GM18499 (cell line): ENCODE results near the gene SKIDA1.
A peak's percentile ranks its signal among the peaks of the same experiment; 100 is the strongest.

Source experiments
- ATAC-seq: cut with Tn5 transposase; IDR thresholded peaks from one replicate; pipeline ENCODE4 v1.9.1; 2021; ENCODE audit warnings: moderate number of reproducible peaks; ENCODE audit not compliant: insufficient read depth, unreplicated experiment

The SKIDA1 gene

DNA sequence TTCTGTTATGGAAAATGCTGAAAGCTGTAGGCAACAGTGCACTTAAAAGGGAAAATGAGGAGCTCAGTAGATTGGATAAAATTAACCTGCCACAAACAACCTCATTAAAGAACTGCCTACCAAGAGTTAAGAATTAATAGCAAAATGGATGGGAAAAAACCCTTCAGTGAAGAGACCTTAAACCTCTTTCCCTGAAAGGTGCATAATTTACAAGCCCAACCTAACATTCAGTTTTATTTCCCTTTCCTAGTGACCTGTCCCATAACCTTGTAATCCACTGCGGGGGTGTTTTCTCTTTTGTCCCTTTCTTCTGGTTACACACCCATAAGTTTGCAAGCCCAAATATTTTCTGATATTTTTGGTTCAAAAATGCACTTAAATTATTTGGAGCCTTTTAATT is 21.9 kb downstream of the SKIDA1 start:
- no peak for ATAC-seq

DNA sequence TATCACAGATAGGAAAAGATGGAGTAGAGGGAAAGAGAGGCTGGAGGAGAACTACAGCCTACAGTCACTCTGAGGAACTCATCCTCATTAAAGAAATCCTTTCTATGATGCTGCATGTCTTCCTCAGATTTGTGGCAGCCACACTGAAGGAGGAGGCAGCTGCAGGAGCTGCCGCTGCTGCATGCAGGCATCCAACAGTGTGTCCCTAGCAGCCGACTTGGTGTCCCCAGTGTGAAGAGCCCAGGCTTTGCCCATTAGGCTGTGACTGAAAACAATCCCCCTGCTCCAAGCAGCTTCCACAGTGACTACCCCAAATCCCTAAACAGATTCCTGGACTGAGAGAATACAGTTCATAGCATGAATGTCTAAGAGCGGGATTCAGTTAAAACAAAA is 23.1 kb downstream of the SKIDA1 start:
- no peak for ATAC-seq

DNA sequence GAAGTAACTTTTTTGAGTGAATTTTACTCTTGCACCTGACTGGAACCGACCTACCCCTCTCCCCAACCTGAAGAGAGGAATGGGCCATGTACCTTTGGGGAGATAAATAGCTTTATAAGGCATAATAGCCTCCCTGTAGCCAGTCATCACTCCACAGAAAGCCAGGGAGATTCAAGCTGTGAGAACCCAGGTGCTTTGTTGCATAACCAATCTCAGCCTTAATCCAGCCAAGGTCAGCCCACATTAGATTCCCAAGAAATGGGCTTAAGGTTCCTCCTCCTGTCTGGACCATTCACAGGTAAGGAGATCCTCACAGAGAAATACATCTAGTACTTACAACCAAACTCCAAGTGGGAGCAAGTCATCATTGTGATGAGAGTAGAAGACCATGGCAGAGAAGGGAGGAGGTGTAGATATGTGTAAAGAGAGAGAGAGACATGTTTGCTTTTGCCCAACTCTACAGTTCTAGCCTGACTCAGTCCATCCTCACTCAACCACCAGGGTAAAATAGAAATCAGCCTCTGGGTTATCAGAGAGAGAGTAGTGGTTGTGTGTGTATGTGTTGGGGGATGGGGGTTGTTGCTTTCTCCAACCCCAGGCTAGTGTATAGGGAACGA is 23.6 kb downstream of the SKIDA1 start:
- ATAC-seq, result no peak

DNA sequence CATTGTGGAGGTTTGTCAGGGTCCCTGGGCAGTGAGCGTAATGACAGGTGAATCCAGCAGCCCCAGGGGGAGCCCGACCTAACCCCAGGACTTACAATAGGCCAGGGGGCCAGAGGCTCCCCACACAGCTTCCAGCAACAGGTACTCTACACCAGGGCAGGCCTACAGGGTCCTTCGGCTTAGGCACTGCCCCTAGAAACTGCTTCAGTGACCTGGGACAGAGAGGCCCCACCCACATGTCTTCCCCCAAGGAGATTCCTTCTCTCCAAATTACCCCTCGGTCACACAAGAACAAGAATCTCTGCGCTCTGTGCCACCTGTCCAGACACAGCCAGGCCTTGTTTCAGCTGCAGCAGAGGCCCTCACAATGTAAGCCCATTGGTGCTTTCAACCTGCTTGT is 24.4 kb downstream of the SKIDA1 start:
- ATAC-seq, result no peak

DNA sequence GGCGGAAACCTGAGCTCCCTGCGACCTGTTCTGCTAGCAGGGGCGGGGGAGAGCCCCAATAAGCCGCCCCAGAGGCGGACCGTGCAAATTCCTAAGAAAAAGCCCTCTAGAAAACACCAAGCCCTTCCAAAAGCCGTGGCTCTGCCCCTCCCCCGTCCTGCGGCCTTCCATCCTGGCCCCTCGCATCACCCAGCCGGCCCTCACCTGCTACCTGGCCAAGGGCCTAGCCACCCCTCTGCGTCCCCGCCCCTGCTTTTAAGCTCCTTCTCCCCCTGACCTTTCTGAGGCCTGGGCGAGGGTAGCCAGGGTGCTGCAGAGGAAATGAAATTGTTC is 24.9 kb downstream of the SKIDA1 start:
- ATAC-seq, result no peak

DNA sequence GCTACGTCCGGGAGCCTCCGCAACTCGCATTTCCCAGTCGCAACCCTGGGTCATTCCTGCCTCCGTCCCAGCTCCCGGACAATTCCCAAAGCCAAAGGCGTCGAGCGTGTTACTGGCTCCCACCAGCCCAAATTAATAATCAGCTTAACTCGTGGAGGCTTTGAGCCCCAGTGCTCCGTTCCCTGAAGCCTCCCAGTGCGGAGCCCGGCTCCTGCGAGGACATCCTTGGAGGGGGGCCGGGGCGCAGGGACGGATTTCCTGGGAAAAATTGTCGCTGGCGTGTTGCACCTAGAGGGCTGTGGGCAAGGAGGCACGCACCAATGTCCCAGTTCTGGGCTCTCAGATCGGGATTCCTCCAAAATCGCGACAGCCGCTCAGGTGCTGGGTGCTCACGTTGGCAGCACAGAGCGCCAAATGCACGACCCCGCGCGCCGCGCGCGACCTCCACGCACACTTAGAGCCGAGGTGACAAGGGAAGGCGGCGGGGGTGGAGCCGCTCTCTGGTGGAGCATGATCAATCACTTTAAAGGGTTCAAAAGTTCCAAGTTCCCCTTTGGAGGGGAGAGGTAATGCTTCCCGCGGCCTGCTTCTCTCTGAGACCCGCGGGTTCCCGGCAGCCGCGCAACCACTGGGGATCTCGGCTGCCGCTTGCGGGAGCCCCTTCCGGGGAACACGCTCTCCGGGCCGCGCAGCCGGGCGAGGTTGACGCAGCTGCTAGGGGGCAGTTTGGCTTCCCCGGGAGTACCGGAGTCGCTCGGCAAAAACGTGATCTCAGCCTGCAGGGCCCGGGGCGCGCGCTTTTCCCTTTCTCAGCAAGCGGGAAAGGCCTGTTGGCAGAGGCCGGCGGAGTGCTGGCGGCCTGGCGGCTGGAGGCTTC is 25.5 kb downstream of the SKIDA1 start:
- no peak for ATAC-seq

DNA sequence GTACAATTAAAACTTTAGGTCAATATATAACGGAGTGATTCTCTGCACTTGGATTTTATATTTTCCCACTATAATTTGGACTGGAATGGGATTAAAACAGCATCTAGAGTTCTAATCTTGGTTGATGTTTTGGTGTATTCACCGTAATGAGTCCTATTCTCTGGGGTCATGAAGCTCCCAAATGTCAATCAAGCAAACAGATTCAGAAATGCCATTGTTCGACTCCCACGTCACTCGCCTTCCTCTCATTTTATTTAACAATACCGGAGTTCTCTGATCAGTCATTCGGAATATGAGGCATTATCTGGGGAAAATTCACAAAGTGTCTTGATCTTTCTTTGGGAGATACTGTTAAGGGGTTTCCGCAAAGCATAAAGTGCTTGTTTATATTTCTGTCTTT is 26.5 kb downstream of the SKIDA1 start:
- no peak for ATAC-seq

DNA sequence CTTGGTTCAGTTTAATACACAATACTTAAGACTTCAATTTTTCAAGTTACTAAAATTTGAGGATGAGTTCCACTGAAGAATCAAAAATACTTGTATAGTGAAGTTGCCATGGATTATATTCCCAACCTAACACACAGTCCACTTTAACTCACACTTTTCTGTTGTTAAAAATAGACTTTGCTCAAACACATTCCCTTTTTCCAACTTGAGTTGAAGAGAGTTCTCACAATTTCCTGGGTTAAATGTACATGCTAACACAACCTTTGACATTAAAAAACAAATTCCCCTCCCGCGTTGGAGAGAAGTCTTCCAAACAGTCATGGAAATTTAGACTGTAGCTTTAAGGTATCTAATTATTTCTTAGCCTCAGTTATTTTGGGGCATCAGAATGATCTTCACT is 27.1 kb downstream of the SKIDA1 start:
- ATAC-seq, result no peak

DNA sequence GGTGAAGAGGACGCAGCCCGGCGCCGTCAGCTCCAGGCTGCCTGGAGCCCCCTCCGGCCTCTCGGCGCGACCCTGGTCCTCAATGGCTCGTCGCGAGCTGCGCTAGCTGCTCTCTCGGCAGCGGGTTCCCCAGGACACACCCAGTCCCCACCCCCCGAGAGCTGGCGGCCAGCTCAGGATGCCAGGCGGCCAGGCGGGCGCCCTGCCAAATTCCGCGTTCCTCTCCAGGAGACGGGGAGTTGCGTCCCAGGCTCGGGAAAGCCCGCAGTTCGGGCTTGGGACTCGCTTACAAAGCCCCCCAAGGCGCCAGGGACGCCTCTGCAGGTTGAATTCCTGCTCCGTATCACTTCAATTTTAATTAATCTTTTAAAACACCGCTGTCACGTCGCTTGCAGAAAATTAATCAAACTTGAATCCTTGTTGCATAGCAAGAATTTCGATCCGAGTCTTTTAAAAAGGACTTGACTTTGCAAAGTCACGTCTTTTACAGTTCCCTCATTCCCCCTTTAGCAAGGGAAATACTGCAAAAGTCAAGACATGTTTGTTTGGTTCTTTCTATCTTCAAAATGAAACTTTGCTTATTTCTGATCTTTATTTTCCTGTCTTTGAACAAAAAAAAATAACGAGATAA is 28.2 kb downstream of the SKIDA1 start:
- no peak for ATAC-seq

DNA sequence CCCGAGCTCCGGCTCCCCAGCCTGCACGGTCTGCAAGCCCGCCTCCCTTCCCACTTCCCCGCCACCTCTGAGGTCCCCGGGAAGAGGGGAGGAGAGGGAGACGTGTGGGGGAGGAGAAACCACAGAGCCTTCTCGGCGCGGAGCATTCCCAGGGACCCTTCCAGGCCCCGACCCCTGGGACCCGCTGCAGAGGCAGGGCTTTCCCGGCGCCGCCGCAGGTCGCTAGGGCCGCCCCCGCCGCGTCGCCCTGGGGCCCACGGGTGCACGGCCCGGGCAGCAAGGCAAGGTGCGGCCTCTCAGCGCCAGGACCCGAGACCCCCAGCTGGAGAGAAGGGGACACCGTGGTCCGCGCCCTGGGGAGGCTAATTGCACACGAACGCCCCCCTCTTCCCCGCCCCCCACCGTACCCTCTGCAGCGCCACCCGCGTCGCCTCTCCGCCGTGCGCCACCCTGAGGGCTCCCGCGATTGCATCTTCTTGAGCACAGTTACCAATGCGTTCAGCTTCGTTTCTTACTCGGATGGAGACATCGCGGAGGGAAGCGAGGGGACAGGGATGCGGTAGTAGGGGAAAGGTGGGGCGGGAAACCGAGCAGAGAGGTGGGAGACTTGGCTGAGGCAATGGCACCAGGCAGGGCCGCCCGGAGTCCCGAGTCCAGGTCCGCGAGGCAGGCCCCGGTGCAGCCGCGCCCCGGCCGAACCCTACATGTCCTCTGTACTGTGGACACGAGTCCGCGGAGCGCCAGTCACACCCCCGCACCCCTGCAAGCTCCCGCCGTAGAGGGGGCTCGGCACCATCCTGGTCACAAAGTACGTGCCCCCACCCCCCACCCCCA is 28.9 kb downstream of the SKIDA1 start:
- no peak for ATAC-seq

DNA sequence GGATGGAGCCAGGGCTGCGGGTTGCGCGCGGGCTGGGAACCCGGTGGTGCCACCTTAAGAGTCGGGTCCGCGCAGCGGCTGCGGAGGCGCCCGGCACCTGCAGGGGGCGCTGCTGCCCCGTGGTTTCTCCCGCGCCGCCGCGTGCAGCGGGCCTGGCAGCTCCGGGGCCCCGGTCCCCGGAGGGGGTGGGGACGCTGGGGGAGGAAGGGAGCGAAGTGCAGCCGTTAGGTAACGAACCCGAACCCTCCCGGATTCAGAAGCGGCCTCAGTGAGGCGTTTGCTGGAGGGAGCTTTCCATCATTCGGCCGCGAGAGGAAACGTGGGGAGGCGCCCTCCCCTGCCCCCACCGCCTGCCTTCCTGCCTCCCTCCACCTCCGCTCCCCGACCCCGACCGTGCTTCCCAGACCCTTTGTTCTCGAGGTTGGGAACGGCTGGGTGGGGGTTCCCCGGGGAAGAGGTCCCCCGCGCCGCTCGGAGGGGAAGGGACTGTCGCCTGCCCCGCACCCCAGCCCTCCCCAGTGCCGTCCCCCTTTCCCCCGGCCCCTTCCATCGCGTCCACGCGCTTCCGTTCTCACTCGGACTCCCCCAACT is 29.6 kb downstream of the SKIDA1 start:
- peak; percentile 24 for ATAC-seq

DNA sequence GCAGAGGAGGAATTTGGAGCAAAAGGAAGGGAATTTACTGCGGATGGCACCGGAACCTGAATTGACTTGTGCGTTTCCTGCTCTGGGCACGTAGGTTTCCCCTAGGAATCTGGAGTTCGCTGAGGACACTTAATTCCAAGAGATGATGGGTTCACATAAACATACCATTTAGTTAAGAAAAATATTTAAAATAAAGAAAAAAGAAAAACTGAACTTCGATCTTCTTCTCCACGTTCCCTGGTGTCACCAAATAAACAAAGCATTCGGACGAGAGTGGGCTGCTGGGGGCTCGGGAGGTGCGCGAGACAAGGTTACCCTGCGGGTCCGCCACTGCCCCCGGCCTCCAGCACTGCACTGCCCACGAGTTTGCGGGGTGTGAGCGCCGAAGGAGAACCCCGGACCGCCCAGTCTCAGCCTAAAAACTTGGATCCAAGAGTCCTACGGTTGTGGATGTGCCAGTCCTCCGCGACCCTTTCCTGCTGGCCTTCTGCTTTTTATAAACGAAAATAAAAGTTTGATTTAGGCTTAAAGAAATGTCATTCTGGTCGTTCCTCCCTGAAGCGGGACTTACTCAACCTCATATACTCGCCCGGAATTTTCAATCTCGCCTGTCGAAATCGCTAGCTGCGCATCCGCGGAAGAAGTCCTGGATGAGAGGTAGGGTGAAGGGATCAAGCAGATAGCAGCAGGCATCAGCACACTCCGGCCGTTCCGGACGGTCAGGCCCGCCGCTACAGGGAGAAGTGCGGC is 30.3 kb downstream of the SKIDA1 start:
- ATAC-seq, result no peak

DNA sequence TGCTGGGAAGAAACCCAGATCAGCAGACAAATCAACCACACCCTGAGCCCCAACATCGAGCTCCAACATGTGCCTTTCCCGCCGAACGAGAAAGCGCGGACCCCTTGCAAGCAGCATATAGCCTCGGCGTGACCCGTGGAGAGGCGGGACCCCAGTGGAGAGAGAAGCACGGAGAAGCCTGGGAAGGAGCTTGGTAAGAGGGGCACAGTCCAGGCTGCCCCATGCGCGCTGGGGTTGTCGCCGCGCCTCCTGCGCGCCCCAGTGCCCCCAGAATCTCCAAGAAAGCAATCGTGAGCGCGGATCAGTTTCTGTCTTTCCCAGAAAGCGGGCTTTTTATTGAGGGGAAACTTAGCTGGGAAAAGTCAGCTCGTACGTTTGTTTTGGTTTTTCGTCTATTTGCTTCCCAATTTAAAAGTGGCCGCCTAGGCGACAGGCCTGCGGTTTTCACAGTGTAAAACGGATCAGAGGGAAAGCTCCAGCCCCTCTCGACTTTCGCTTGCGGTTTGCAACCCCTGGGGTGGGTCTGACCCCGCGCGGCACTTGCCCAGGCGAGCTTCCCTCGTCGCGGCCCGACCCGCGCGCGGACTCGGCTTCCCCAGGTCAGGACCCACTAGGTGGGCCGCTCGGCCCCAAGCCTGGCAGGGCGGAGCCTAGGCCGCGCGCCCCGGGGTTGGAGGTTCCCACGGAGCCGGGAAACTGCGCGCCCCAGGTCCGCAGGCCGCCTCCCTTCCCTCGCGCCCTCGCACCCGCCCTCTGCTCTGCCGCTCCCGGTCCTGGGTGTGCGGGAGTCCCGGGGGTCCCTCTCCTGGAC is 31.1 kb downstream of the SKIDA1 start:
- no peak for ATAC-seq

DNA sequence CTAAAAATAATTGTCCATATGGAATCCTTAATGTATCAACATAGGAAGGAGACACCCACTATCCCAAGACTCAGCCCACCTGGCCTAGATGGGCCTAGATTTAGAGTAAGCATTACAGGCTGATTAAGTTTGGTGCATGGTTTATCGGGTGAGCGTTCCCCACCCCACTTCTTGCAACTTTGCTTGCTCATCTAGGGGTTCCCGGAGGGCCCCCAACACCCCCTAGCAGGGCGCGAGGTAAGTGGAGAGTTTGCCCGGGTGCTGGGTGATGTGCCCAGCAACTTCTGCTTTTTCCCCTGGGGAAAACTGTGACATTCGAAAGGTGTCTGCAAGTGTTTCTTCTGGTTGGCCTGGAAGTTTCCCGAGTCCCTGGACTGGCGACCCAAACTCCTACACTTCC is 31.7 kb downstream of the SKIDA1 start:
- no peak for ATAC-seq

DNA sequence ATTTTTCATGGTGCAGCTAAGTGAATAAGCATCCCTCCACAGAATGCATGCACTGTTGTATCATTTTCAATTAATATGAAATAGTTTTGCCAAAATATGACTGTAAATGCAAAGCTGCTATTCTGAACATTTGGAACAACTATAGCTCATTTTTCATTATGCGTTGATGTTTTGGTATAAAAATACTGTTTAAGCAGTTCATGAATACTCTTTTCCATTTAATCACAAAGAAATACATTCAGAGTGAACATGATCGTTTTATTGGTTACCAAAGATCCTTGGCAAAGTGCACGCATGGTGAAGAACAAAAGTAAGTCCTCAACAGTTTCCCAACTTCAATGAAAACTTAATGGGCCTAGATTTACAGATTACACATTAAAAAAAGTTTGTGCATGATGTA is 33.1 kb downstream of the SKIDA1 start:
- no peak for ATAC-seq

DNA sequence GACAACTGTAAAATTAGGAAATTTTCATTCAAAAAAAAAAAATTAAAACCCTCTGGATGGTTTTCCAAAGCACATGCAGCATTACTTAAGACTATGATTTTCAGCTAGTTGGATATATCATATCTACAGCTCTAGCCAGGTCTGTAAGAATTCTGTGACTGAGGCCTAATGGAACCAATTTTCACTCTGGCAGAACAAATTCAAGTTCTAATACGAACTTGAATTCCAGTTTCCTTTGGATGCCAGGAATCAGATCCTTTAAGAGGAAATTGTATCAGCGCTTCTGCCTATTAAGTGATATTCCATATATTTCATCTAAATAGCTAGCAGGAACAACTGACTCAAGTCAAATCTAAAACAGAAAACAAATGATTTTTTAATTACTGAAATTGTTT is 34.8 kb downstream of the SKIDA1 start:
- no peak for ATAC-seq

DNA sequence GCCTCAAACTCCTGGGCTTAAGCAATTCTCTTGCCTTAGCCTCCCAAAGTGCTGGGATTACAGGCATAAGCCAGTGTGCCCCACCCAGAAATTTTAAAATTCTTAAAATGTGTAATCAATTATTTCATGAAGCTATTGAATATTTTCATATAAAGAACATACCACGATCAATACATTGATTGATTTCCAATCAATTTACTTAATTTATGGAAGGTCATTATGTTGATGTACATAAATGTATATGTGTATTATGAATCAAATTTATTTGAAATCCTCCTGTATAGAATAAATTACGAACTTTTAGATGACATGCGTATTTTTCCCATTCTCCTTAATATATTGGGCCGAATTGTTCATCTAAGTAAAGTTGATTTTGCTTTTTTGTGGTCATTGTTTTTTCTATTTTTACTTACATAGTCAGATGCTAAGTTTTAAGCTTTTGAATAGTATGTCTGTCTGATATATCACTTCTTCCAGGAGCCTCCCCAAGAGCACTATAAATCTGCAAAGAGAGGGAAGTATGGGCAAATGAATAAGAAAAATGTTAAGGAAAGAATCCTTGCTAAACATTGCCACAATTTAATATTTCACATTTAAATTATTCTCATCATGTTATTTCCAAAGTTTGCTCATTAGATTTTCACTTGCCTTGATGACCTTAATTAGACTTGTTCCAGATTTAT is 35.3 kb downstream of the SKIDA1 start:
- ATAC-seq, result no peak

DNA sequence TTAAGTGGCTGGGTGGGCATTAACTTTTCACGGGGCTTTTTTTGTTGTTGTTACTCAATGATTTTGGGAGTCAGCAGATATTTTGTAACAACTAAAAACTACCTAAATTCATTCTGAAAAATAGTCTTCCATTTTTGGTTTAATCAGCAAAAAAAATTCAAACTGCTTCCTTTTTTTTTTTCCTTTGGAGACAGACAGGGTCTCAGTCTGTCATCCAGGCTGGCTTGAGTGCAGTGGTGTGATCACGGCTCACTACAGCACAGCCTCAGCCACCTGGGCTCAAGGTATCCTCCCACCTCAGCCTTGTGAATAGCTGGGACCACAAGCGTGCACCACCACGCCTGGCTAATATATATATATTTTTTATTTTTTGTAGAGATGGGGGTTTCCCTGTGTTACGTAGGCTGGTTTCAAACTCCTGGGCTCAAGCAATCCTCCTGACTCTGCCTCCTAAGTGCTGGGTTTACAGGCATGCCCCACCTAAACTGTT is 36.5 kb downstream of the SKIDA1 start:
- no peak for ATAC-seq
